IPS DF 4.7 (cell line): ENCODE measurements around the gene BMI1.
"Not testable (repeated sequence)": the region's sequence is repeated elsewhere in the genome, so short reads cannot be mapped to it uniquely, and the experiment has no call there.

ENCODE experiments used
- DNase-seq: peaks from one replicate; pipeline ENCODE4 v3.0.0-alpha.2; 2013; ENCODE audit warnings: low spot score; ENCODE audit errors: extremely low read depth

The BMI1 gene

GRCh38 chr10:22338931-22339330 is 18.0 kb downstream of the BMI1 start:
- no peak for DNase-seq

DNA sequence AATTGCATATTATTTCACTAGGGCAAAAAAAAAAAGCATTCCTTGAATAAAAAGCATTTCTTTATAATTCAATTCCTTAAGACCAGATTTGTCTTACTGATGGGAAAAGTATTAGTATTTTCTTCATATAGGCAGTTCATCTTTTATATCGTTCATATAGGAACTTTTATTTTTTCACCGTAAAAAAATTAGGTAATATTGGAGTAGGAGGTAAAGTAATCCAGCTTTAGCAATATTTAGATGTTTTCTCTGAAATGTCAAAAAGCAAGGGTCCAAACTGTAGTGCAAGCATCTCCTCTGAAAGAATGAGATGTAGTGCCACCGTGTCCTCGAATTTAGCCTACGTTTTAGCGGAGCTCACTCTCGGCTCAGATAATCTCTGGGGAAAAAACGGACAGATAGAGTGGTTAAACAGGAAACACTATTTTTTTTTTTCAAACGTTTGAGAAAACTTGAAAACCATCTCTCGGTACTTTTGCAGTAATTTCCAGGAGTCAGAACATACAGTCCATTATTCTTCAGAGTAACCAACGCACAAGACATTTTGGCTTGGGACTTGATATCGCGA is 18.9 kb downstream of the BMI1 start:
- no peak for DNase-seq

GRCh38 chr10:22340329-22341189 is 19.7 kb downstream of the BMI1 start:
- DNase-seq: no peak

GRCh38 chr10:22341190-22341925 is 20.5 kb downstream of the BMI1 start:
- no peak for DNase-seq

DNA sequence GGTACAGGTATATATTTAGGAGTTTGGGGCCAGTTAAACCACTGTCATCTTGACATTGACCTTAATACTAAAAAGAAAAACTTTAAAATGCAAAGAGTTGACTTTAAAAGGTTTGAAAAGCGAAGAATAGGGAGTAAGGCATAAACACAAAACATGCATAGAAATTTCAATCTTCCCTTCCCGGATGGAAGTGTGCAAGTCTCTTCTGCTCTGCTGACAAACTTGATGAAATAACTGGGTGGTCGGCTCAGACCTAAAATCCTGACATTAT is 21.0 kb downstream of the BMI1 start:
- DNase-seq: no peak

DNA sequence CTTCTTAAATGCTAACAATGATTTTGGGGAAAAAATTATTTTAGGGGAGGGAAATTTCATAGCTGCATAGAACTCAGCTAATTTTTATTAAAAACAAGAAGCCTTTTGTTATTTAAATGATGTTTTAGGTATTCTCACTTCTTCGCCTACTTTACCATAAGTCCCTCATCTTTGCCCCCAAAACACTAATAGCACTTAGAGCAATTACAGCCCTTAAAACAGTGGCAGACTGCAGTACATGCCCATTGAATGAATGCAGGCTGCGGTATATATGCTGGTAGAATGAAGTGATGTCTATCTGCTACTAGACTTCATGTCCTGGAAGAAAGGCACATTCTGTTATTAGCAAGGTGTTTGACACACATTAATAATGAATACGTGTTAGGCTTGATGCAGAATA is 21.5 kb downstream of the BMI1 start:
- DNase-seq: no peak

GRCh38 chr10:22343731-22344130 is 22.8 kb downstream of the BMI1 start:
- no peak for DNase-seq

DNA sequence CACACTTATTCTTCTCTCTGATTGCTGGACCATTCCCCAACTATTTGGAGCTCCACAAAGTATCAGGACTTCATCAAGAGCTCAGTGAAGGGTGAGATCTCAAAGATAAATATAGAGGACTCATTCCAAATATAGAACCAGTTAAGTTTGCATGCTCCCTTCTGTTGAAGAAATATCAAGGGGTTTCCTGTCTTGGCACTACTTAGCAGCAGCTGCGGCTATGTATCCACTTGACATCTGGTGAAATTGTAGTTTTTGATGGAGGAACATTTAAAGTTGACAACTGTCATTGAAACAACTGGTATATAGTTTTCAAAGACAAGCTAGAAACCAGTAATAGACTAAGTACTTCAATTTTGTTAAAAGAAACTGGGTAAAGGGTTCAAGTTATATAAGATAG is 23.4 kb downstream of the BMI1 start:
- DNase-seq: no peak

DNA sequence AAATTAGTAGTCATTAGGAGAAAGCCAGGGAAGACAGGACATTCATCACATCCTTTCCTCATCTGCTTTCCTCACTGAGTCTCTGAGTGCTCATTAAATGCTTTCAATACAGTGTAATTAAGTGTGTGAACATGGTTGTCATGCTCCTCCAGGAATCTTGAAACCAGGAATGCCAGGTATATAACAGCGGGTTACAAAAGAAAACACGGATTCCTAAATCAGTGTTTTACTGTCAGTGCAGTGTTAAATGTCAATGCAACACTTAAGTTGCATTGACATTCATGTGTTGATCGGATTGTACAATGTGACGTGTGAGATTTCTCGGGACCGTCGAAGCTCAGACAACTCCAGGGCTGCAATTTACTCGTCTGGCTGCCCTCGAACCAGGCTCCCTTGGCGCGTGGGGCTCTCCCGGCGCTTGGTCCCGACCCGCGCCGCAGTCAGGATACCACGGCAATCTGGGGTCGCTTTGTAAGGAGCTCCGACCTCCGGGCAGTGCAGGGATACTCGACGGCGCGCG is 23.9 kb downstream of the BMI1 start:
- DNase-seq: no peak

DNA sequence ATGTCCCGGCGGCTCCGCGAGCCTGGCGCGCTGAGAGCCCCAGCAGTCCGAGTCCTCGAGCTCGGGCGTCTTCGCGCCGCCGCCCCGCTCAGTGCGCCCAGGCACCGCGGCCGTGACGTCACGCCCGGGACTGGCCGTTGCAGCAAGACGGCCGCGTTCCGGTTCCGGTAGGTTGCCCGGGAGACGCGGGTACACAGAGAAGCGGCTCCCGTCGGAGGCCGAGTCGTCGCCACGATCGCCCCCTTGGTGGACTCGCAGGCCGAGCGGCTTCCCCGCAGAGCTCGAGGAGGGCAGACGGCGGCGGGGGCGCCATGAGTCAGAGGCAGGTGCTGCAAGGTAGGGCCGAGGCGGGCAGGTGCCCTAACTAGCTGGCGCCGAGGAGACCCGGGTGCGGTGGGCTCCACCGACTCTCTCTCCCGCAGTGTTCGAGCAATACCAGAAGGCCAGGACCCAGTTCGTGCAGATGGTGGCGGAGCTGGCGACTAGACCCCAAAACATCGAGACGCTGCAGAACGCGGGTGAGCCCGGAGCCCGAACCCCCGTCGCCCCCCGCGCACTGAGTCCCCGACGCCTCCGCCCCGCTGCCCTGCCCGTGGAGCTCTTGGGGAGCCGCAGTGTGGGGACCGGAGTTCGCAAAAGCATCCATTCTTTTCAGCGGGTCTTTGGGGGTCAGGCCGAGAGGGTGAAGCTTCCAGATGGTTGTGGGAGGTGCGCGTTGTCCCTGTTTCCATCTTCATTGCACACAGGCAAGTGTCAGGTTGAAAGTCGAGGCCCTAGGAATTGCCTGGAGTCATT is 24.6 kb downstream of the BMI1 start, which contains the start of gene SPAG6:
Gene SPAG6 (plus strand): TSS at position 196 of the 795 bp plus-strand sequence. CDS start 116 bp downstream, at position 312.
- DNase-seq: no peak

DNA sequence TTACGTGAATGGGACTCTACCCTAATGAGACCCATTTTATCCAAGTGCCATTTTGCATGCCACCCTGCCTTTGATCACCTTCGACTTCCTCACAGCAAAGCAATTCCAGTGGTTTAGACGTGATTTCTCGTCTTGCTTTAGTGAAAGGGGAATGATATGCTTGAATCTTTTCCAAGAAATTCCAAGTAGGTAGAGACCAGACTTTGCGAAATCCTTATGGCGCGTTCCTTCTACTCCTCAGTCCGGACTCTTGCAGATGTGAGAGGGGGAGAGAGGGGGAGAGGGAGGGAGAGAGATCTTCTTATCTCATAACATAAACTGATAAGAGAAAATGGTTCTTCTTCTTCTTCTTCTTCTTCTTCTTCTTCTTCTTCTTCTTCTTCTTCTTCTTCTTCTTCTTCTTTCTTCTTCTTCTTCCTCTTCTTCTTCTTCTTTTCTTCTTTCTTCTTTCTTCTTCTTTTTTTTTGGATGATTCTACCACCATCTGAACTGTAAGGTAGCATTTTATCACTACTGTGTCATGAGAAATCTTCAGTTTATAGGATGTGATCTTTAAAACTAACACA is 25.3 kb downstream of the BMI1 start:
- no peak for DNase-seq

DNA sequence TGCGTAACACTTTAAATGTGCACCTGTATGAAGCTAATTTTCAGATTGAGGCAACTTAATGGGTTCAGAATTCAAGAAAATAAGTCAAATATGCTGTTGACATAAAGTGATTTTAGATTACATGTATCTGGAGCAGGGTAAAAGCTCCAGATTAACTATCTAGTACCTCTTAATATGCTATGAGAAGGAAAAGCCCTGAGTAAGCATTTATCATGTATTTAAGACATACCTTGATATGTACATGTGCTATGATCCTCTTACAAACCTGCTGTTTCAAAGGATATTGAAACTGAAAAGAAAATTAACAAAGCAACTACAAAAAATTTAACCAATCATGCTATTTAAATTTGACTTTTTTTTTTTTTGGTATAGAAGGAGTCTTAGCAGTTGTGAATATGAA is 28.9 kb downstream of the BMI1 start:
- DNase-seq: no peak

DNA sequence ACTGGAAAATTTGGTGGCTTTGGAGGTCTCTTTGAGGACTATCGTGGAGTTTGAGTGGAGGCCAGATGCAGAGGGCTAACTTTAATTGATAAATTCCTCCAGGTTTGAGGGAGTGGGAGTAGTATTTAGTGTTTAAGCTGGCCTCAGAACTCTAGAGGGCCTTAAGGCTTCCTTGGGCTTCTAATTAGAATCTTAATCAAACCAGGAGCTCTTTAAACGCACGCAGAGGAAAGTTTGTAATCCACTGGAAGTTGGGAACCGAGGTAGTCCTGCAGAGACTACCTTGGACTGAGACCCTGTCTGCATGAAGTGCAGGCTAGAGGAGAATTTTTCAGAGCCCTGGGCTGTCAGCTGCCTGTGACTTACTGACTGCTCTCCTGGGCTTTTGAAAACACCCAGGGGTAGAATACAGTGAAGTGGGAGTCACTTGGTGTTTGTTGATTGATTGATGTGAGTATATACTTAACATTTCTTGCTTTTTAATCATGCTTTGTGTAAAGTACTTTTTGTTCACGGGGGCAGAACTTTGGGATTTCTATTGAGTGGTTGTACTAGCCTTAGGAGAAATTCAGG is 30.3 kb downstream of the BMI1 start:
- DNase-seq: no peak

DNA sequence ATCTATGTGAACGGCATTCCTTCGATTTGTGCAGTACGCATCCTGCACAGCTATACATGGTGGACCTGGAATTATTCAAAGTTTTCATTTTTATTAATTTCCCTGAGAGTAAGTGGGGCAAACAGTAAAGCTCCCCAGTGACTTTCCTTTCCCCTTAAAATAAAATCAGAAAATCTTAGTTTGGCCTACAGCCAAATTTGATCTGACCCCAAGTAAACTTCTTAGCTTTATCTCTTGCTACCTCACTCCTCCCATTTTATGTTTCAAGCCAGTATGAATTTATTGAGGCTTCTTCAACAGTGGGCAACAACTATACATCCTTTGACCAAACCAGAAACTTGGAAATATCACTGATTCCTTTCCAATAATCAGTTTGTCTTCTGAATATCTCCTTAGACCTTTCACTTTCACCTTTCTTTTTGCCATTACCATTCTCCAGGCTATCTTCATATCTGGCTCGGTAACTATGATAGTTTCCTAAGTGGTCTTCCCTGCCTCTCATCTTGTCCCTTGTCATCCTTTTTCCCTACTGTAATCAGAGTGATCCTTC is 35.5 kb downstream of the BMI1 start:
- no peak for DNase-seq

GRCh38 chr10:22357770-22358169 is 36.9 kb downstream of the BMI1 start:
- not testable (repeated sequence) for DNase-seq

GRCh38 chr10:22363305-22363704 is 42.4 kb downstream of the BMI1 start:
- no peak for DNase-seq

DNA sequence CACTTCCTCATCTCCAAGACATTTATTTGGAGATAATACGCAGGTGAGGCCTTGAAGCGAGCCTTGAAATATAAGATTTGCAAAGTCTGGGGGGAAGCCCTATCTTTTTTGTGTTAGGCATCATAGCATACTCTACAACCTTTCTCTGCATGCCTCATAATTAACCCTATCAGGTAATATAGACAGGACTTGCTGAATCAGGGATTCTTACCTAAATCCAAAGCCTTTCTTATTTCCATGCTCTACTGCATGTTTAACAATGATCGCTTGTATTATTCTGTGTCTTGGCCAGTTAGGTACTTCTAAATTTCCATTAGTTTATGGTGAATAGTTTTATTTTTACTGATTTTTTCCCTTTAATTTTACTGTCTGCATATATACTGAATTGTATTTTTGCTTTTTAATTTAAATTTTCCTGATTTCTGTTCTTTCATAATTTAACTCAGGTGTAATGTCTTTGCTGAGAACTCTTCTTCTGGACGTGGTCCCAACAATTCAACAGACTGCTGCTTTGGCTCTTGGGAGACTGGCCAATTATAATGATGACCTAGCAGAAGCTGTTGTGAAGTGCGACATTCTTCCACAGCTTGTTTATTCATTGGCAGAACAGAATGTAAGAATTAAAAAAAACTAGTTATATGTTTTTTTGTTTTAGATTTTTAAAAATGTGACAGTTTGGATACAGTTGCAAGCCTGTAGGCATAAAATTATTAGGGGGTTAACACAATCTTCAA is 43.7 kb downstream of the BMI1 start:
- no peak for DNase-seq

GRCh38 chr10:22365233-22365632 is 44.3 kb downstream of the BMI1 start:
- DNase-seq: no peak

GRCh38 chr10:22365644-22366434 is 44.9 kb downstream of the BMI1 start:
- no peak for DNase-seq
